GM10248 (cell line): Measurements from ENCODE around the gene PCP4.

ENCODE experiments used
- CTCF ChIA-PET: fragments of 300-600 bp; sonication (Branson Sonifier 250); formaldehyde crosslinking; extraction: SDS; loops from one replicate; lab custom pipeline; 2021; ENCODE audit warnings: antibody characterized with exemption; lab: Yijun Ruan, JAX
- POLR2A ChIA-PET: fragments of 350-650 bp; sonication (Branson Sonifier 250); formaldehyde crosslinking; extraction: SDS; loops from one replicate; lab custom pipeline; 2020; ENCODE audit warnings: antibody characterized with exemption; lab: Yijun Ruan, JAX
- DNase-seq: peaks from one replicate; pipeline ENCODE4 v3.0.0; 2012; ENCODE audit errors: extremely low spot score
- CTCF ChIP-seq: IDR thresholded peaks from 2 replicates; pipeline ENCODE4 v1.5.1; 2012; ENCODE audit warnings: mild to moderate bottlenecking, low read depth; ENCODE audit errors: extremely low read depth, missing control alignments, control extremely low read depth

Gene PCP4

GRCh38 chr21:39855595-39855994 is 11.6 kb upstream of the PCP4 start:
- CTCF ChIA-PET: interaction anchor here (1.4 kb wide), 1 partner anchor 11 kb away, joined by 3 read pairs; no protein-coding TSS in a partner anchor
- DNase-seq: no peak
- POLR2A ChIA-PET: no interaction called here

GRCh38 chr21:39860600-39860999 is 6.6 kb upstream of the PCP4 start:
- TF ChIP-seq CTCF: no peak
- no peak for DNase-seq
- ChIA-PET CTCF (no interaction called here), POLR2A (no interaction called here)

More at GRCh38 chr21:39855595-39855994, 11.6 kb upstream of the PCP4 start:
- no peak for TF ChIP-seq CTCF

GRCh38 chr21:39863111-39863510 is 4.1 kb upstream of the PCP4 start:
- POLR2A ChIA-PET: no interaction called here
- no peak for TF ChIP-seq CTCF
- CTCF ChIA-PET: no interaction called here
- DNase-seq: no peak

GRCh38 chr21:39866093-39866492 is 1.1 kb upstream of the PCP4 start:
- ChIA-PET CTCF (no interaction called here), POLR2A (no interaction called here)
- DNase-seq: no peak
- TF ChIP-seq CTCF: no peak

GRCh38 chr21:39869141-39869818 is 2.0 kb downstream of the PCP4 start:
- ChIA-PET POLR2A (no interaction called here), CTCF (interaction anchor here (2.0 kb wide), 1 partner anchor 15 kb away, joined by 5 read pairs; no protein-coding TSS in a partner anchor)
- TF ChIP-seq CTCF: no peak
- no peak for DNase-seq

- ChIA-PET CTCF (no interaction called here), POLR2A (no interaction called here)
Observed at GRCh38 chr21:39873687-39874086, 6.4 kb downstream of the PCP4 start.

More at GRCh38 chr21:39873687-39874086, 6.4 kb downstream of the PCP4 start:
- TF ChIP-seq CTCF: no peak
- no peak for DNase-seq
